AG09319 (cell line): ENCODE data around the gene RAI1.

Source experiments
- DNase-seq: peaks from one replicate; pipeline ENCODE4 v3.0.0-alpha.2; 2010; ENCODE audit warnings: low read depth; ENCODE audit errors: extremely low read depth
- TF ChIP-seq, protein P1 (sequence below): IDR thresholded peaks from 2 replicates; pipeline ENCODE4 v1.5.1; 2011; ENCODE audit warnings: low read depth, mild to moderate bottlenecking, inconsistent platforms, low read length, moderate library complexity

Gene RAI1

GRCh38 chr17:17699491-17699890 lies 18.2 kb downstream of the RAI1 start:
- DNase-seq, result no peak

DNA sequence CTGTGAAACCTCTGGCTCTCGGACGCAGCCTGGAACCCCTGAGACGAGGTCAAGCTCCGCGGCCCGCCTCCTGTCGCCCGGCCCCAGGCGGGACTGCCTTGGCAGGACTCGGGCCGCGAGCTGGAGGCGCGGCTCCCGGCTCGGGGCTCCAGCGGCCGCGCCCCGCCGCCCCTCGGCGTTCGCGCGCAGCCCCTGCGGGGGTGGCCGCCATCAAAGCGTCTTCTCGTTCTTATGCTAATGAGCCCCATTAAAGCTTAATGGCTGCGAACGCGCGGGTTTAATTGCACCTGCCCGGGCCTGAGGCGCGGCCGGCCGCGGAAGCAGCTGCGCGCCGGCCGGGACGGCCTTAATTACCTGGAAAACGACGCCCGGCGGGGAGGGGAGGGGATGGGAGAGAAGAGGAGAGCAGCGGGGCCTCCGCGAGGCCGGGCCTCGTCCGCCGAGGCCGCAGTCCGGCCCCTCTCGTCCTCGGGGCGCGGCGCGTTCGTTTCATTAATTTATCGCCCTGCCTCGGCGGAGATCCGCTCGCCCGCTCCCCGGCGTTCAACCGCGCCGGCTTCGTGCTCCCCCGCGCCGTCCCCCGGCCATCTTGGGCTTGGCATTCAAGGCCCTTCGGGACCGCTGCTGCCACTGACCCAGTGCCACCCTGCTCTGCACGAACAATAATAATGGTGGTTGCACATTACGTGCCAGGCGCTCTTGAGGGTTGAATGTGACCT lies 19.2 kb downstream of the RAI1 start:
- TF ChIP-seq, protein P1, sequence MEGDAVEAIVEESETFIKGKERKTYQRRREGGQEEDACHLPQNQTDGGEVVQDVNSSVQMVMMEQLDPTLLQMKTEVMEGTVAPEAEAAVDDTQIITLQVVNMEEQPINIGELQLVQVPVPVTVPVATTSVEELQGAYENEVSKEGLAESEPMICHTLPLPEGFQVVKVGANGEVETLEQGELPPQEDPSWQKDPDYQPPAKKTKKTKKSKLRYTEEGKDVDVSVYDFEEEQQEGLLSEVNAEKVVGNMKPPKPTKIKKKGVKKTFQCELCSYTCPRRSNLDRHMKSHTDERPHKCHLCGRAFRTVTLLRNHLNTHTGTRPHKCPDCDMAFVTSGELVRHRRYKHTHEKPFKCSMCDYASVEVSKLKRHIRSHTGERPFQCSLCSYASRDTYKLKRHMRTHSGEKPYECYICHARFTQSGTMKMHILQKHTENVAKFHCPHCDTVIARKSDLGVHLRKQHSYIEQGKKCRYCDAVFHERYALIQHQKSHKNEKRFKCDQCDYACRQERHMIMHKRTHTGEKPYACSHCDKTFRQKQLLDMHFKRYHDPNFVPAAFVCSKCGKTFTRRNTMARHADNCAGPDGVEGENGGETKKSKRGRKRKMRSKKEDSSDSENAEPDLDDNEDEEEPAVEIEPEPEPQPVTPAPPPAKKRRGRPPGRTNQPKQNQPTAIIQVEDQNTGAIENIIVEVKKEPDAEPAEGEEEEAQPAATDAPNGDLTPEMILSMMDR, result no peak
- no peak for DNase-seq

More at GRCh38 chr17:17699491-17699890, 18.2 kb downstream of the RAI1 start:
- TF ChIP-seq, protein P1, result no peak

GRCh38 chr17:17701112-17701511 lies 19.9 kb downstream of the RAI1 start:
- no peak for DNase-seq
- TF ChIP-seq, protein P1, result no peak

DNA sequence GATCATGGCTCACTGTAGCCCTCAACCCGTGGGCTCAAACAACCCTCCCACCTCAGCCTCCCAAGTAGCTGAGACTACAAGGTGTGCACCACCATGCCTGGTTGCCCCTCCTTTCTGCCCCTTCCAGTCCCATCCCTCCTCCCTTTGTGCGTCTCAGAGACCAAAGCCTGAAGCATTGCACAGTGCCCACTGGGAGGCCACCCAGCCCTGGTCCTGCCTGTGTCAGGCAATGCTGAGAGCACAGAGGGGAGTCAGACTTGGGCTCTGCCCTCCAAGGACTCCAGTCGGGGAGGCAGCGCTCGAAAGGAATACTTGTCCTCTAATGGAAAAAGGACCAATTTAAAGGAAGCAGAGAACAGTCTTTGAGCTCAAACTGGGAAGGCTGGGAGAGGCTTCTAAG lies 20.4 kb downstream of the RAI1 start:
- TF ChIP-seq, protein P1, result no peak
- DNase-seq, result no peak

DNA sequence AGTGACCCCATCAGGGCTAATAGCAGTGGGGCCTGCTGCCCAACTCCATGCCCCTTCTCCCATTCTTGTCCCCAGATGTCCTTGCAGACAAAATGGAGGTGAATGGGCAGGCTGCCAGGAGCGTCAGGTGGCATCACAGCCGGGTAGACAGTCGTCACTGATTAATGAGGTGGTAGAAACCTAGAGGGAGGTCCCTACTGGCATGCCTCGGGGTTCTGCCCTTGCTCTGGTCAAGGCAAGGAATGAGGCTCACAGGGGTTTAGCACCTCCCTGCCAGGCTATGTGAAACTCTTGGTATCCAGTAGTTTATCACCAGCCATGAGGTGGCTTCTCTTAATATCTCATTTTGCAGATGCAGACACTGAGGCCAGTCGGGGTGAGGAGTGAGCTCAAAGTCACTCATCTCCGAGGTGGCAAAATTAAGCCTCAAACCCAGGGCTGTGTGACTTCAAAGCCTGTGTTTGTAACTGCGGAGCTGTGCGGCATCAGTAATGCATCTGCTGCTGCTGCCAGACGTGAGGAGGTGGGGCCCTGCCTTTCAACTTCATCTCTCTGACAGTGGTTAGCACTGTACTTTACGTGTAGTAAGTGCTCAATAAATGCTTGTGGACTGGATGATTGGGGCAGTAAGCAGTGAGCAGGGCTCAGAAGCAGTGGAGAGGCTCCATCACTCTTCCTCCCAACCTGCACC lies 21.3 kb downstream of the RAI1 start:
- TF ChIP-seq, protein P1, result no peak
- DNase-seq, result no peak

DNA sequence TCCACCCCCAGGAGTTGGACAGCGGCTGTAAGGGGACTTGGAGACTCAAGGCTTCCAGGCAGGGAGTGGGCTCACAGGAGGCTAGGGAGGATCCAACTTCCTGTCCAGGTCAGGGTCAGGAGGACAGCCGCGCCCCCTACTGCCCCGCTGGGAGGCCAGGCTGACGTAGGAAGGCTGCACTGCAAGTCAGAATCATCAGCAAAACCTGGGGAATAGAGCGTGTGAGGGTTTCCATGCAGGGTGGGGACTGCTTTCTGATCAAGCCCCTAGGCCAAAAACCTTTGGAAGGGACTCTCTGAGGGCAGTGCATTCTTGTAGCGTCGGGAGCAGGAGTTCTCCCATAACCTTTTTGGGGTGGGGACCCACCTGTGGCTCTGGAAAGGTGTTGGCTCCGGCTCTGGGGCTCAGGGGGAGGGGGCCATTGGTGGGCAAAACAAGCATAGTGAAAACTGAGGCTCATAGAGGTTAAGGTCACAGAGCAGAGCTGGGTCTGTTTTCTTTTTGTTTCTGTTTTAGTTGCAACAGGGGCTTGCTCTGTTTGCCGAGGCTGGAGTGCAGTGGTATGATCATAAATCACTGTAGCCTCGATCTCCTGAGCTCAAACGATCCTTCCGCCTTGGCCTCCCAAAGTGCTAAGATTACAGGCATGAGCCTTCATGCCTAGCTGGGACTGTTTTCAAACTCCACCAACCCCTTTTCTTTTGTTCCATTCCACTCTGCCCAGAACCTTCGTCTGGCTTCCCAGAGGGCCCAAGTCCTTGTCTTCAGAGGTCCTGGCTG lies 22.1 kb downstream of the RAI1 start:
- DNase-seq, result no peak
- TF ChIP-seq, protein P1, result no peak

DNA sequence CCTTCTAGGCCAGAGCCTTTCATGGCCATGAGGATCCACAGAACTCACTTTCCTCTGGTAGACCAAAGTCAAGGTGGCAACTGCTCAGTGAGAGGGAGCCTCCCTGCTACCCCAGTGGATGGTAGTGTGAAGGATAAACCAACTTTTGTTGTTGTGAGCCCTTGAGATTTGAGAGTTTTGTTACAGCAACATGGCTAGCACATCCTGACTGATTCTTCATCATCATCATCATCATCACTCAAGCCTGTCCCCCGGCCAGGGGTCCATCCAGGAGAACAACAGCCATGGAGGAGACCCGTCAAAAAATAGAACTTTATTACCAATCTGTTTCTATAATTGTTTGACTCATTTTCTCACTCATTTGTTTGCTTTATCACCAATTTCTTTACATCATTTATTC lies 23.7 kb downstream of the RAI1 start:
- TF ChIP-seq, protein P1, result no peak
- no peak for DNase-seq
